Measurements from ENCODE around the gene ERI3.

The ERI3 gene

GRCh38 chr1:44288883-44289282 is 66.2 kb downstream of the ERI3 start:
- no peak for TF ChIP-seq EP300 (IDR thresholded peaks at IDR 0.05; ENCODE audit: borderline replicate concordance)
- no peak for TF ChIP-seq NFIC (IDR thresholded peaks at IDR 0.05)

DNA sequence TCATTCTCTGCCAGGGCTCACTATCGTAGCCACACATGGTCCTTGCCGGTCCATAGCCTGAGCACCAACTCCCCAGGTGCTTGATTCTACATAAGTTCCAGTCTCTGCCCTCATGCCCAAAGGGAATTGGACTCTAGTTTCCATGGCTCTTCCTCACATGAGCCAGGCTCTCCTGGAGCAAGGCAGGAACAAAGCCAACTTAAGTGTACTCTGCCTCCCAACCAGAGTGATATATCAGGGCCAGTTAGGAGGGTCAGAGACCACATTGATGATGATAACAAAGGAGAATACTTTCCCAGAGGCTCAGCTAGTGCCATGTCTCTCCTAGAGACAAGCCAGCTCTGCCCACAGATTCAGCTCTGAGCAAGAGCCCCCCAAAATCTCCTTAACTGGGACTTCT is 70.9 kb downstream of the ERI3 start:
- no peak for TF ChIP-seq ZBTB7A (IDR thresholded peaks at IDR 0.05; ENCODE audit: low read depth)
- TF ChIP-seq NFIC (IDR thresholded peaks at IDR 0.05), result no peak
- TF ChIP-seq CEBPB (IDR thresholded peaks at IDR 0.05), result no peak
- no peak for TF ChIP-seq RAD21 (IDR thresholded peaks at IDR 0.05; ENCODE audit: low read depth)
- no peak for TF ChIP-seq FOXM1 (IDR thresholded peaks at IDR 0.05; ENCODE audit: borderline replicate concordance, low read depth)
- no peak for TF ChIP-seq TEAD4 (IDR thresholded peaks at IDR 0.05)
- no peak for TF ChIP-seq REST (IDR thresholded peaks at IDR 0.05; ENCODE audit: low read depth)
- TF ChIP-seq EP300 (IDR thresholded peaks at IDR 0.05; ENCODE audit: borderline replicate concordance), result no peak
- no peak for TF ChIP-seq TCF12 (IDR thresholded peaks at IDR 0.05; ENCODE audit: low read depth)
- TF ChIP-seq TAF1 (IDR thresholded peaks at IDR 0.05; ENCODE audit: low read depth), result no peak

GRCh38 chr1:44283524-44284173 is 71.4 kb downstream of the ERI3 start:
- TF ChIP-seq YY1 (IDR thresholded peaks at IDR 0.05; ENCODE audit: low read depth), result no peak
- no peak for TF ChIP-seq TAF1 (IDR thresholded peaks at IDR 0.05; ENCODE audit: low read depth)
- no peak for TF ChIP-seq TCF12 (IDR thresholded peaks at IDR 0.05; ENCODE audit: low read depth)
- TF ChIP-seq FOXM1 (IDR thresholded peaks at IDR 0.05; ENCODE audit: borderline replicate concordance, low read depth), result no peak
- no peak for TF ChIP-seq CREB1 (IDR thresholded peaks at IDR 0.05; ENCODE audit: low read depth)
- TF ChIP-seq CEBPB (IDR thresholded peaks at IDR 0.05), result no peak
- TF ChIP-seq EP300 (IDR thresholded peaks at IDR 0.05; ENCODE audit: borderline replicate concordance), result no peak
- TF ChIP-seq EGR1 (IDR thresholded peaks at IDR 0.05), result no peak
- TF ChIP-seq NFIC (IDR thresholded peaks at IDR 0.05), result no peak
- TF ChIP-seq, protein P1, sequence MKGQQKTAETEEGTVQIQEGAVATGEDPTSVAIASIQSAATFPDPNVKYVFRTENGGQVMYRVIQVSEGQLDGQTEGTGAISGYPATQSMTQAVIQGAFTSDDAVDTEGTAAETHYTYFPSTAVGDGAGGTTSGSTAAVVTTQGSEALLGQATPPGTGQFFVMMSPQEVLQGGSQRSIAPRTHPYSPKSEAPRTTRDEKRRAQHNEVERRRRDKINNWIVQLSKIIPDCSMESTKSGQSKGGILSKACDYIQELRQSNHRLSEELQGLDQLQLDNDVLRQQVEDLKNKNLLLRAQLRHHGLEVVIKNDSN (IDR thresholded peaks at IDR 0.05), result no peak
- TF ChIP-seq RAD21 (IDR thresholded peaks at IDR 0.05; ENCODE audit: low read depth), result no peak
- TF ChIP-seq TEAD4 (IDR thresholded peaks at IDR 0.05), result no peak
- TF ChIP-seq REST (IDR thresholded peaks at IDR 0.05; ENCODE audit: low read depth), result no peak
- no peak for TF ChIP-seq ZBTB7A (IDR thresholded peaks at IDR 0.05; ENCODE audit: low read depth)
- no peak for TF ChIP-seq MAX (IDR thresholded peaks at IDR 0.05)

DNA sequence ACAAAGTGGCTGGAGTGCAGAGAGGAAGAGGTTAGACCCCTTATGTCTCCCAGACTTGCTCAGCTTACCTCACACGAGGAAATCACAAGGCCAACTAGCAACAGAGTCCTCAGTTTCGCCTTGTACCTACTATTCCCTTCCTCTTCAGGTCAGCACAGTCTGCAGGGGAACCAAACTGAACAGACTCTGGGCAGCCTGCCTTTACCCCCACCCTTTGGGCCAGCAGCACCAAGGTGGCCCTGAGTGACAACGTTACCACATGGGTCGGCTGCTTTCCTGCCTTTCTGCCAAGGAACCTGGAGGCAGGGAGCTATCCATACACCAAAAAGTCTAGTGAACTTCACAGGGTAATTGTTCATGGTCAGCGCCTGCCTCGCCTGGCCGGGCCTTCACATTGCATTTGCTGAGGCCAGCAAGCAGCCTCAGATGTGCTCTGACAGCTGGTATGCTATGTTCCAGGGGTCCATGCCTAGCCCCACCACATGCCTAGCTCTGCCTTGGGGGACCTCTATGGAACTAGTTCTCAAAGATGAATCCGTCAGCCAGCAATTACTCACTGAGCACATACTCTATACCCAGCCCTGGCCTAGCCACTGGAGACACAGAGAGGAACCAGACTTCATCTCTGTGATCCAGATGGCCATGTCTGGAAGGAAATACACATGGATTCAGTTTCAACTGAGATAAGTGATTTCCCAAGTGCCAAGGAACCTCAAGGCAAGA is 72.2 kb downstream of the ERI3 start:
- no peak for TF ChIP-seq ZBTB7A (IDR thresholded peaks at IDR 0.05; ENCODE audit: low read depth)
- no peak for TF ChIP-seq TEAD4 (IDR thresholded peaks at IDR 0.05)
- no peak for TF ChIP-seq EP300 (IDR thresholded peaks at IDR 0.05; ENCODE audit: borderline replicate concordance)

GRCh38 chr1:44281962-44282703 is 72.9 kb downstream of the ERI3 start:
- TF ChIP-seq MAX (IDR thresholded peaks at IDR 0.05), result no peak
- TF ChIP-seq YY1 (IDR thresholded peaks at IDR 0.05; ENCODE audit: low read depth), result no peak

DNA sequence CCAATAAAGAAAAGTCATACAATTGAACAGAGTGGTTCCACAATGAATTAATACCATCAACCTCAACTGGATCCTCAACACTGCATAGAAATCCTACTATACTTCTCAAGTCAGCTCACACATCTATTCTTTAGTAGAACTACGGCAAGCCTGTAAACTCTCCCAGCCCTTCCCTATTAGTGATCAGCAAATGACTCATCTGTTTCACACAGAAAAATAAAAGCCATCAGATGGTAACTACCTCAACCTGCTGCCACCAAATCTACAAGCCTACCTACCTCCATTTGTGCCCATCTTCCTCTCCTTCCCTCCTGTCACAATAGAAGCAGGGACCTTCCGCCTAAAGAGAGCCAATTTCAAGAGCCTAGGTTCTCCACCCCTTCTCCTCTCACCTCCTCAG is 78.2 kb downstream of the ERI3 start:
- TF ChIP-seq CEBPB (IDR thresholded peaks at IDR 0.05), result no peak

GRCh38 chr1:44275991-44276405 is 79.1 kb downstream of the ERI3 start:
- TF ChIP-seq TAF1 (IDR thresholded peaks at IDR 0.05; ENCODE audit: low read depth) (no peak), FOXM1 (IDR thresholded peaks at IDR 0.05; ENCODE audit: borderline replicate concordance, low read depth) (no peak), CREB1 (IDR thresholded peaks at IDR 0.05; ENCODE audit: low read depth) (no peak), TEAD4 (IDR thresholded peaks at IDR 0.05) (no peak), CEBPB (IDR thresholded peaks at IDR 0.05) (no peak), EGR1 (IDR thresholded peaks at IDR 0.05) (no peak), MAX (IDR thresholded peaks at IDR 0.05) (no peak), NFIC (IDR thresholded peaks at IDR 0.05) (no peak), REST (IDR thresholded peaks at IDR 0.05; ENCODE audit: low read depth) (no peak), TCF12 (IDR thresholded peaks at IDR 0.05; ENCODE audit: low read depth) (no peak), ZBTB7A (IDR thresholded peaks at IDR 0.05; ENCODE audit: low read depth) (no peak), EP300 (IDR thresholded peaks at IDR 0.05; ENCODE audit: borderline replicate concordance) (no peak), YY1 (IDR thresholded peaks at IDR 0.05; ENCODE audit: low read depth) (no peak), RAD21 (IDR thresholded peaks at IDR 0.05; ENCODE audit: low read depth) (no peak)
- TF ChIP-seq, protein P1 (IDR thresholded peaks at IDR 0.05), result no peak

All from Ishikawa (cell line).